ENCODE data around the gene RIPK3. TPM values are rescaled to one million over a fixed set of nuclear protein-coding genes. Genes with fewer than 3 reads are reported as not detected.
A peak's percentile ranks its signal among the peaks of the same experiment; 100 is the strongest.

Gene RIPK3
- total and polyA plus RNA-seq, 2 experiments from 2014 or later: 0.32 to 1.5 TPM

DNA sequence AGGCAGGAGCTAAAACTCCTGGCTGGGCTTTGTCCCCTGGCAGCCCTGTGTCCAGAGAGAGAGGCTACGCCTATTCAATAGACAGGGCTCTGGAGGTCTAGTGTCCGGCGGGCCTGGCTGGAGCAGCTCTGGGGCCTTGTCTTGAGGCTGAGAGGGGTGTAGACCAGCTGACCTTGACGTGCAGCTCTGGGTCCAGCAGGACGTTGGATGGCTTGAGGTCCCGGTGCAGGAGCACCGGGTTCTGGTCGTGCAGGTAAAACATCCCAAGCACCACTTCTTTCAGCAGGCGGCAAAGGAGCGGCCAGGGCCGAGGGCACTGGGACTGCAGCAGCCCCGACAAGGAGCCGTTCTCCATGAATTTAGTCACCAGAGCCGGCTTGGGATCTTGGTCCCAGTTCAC is 948 bp downstream of the RIPK3 start:
- H3K4me2 ChIP-seq: peak overlapping the region; percentile 97
- Mint-ChIP-seq H3K27ac (no peak overlapping the region), H3K9me3 (no peaks in the 10 kb centered on the region), H3K4me1 (peaks cover 17% of the 10 kb centered on the region), H3K4me3 (peak overlapping the region; percentile 84), H3K36me3 (ENCODE audit: low read depth) (no peaks in the 10 kb centered on the region), H3K27me3 (ENCODE audit: insufficient read depth, low read depth, poor library complexity) (peaks cover 78% of the 10 kb centered on the region)
- peaks cover 100% of the 10 kb centered on the region for H3K27me3 ChIP-seq (ENCODE audit: insufficient read depth)
- no peak overlapping the region for H3K27ac ChIP-seq (ENCODE audit: low read depth)
- H3K4me1 ChIP-seq (ENCODE audit: insufficient read depth): peaks cover 17% of the 10 kb centered on the region; the same call in 1 of the 2 replicates
- TF ChIP-seq ZNF114 (CRISPR knock-in tag; IDR thresholded peaks at IDR 0.05) (no peak), EZH2phosphoT487 (IDR thresholded peaks at IDR 0.05; ENCODE audit: unreplicated experiment) (no peak), JUNB (IDR thresholded peaks at IDR 0.05; ENCODE audit: unreplicated experiment) (no peak), CREB1 (CRISPR knock-in tag; IDR thresholded peaks at IDR 0.05; ENCODE audit: low read depth) (no peak), EZH2 (IDR thresholded peaks at IDR 0.05; ENCODE audit: low read depth, unreplicated experiment) (no peak), NANOG (IDR thresholded peaks at IDR 0.05; ENCODE audit: borderline replicate concordance) (no peak), STAT1 (IDR thresholded peaks at IDR 0.05; ENCODE audit: unreplicated experiment) (no peak), ETS1 (IDR thresholded peaks at IDR 0.05) (no peak), POLR2AphosphoS5 (IDR thresholded peaks at IDR 0.05; ENCODE audit: low read depth) (no peak)
- TF ChIP-seq, protein P1, sequence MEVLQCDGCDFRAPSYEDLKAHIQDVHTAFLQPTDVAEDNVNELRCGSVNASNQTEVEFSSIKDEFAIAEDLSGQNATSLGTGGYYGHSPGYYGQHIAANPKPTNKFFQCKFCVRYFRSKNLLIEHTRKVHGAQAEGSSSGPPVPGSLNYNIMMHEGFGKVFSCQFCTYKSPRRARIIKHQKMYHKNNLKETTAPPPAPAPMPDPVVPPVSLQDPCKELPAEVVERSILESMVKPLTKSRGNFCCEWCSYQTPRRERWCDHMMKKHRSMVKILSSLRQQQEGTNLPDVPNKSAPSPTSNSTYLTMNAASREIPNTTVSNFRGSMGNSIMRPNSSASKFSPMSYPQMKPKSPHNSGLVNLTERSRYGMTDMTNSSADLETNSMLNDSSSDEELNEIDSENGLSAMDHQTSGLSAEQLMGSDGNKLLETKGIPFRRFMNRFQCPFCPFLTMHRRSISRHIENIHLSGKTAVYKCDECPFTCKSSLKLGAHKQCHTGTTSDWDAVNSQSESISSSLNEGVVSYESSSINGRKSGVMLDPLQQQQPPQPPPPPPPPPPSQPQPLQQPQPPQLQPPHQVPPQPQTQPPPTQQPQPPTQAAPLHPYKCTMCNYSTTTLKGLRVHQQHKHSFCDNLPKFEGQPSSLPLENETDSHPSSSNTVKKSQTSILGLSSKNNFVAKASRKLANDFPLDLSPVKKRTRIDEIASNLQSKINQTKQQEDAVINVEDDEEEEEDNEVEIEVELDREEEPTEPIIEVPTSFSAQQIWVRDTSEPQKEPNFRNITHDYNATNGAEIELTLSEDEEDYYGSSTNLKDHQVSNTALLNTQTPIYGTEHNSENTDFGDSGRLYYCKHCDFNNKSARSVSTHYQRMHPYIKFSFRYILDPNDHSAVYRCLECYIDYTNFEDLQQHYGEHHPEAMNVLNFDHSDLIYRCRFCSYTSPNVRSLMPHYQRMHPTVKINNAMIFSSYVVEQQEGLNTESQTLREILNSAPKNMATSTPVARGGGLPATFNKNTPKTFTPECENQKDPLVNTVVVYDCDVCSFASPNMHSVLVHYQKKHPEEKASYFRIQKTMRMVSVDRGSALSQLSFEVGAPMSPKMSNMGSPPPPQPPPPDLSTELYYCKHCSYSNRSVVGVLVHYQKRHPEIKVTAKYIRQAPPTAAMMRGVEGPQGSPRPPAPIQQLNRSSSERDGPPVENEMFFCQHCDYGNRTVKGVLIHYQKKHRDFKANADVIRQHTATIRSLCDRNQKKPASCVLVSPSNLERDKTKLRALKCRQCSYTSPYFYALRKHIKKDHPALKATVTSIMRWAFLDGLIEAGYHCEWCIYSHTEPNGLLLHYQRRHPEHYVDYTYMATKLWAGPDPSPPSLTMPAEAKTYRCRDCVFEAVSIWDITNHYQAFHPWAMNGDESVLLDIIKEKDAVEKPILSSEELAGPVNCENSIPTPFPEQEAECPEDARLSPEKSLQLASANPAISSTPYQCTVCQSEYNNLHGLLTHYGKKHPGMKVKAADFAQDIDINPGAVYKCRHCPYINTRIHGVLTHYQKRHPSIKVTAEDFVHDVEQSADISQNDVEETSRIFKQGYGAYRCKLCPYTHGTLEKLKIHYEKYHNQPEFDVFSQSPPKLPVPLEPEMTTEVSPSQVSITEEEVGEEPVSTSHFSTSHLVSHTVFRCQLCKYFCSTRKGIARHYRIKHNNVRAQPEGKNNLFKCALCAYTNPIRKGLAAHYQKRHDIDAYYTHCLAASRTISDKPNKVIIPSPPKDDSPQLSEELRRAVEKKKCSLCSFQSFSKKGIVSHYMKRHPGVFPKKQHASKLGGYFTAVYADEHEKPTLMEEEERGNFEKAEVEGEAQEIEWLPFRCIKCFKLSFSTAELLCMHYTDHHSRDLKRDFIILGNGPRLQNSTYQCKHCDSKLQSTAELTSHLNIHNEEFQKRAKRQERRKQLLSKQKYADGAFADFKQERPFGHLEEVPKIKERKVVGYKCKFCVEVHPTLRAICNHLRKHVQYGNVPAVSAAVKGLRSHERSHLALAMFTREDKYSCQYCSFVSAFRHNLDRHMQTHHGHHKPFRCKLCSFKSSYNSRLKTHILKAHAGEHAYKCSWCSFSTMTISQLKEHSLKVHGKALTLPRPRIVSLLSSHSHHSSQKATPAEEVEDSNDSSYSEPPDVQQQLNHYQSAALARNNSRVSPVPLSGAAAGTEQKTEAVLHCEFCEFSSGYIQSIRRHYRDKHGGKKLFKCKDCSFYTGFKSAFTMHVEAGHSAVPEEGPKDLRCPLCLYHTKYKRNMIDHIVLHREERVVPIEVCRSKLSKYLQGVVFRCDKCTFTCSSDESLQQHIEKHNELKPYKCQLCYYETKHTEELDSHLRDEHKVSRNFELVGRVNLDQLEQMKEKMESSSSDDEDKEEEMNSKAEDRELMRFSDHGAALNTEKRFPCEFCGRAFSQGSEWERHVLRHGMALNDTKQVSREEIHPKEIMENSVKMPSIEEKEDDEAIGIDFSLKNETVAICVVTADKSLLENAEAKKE (CRISPR knock-in tag; IDR thresholded peaks at IDR 0.05): no peak
- no peaks in the 10 kb centered on the region for H3K36me3 ChIP-seq (ENCODE audit: insufficient read depth)
- H3K9me2 ChIP-seq (ENCODE audit: insufficient read depth): no peaks in the 10 kb centered on the region
- H2AFZ ChIP-seq: peak overlapping the region; percentile 100
- no peaks in the 10 kb centered on the region for H3K79me2 ChIP-seq (replicated peaks; ENCODE audit: insufficient read depth)
- H3F3A ChIP-seq (replicated peaks; ENCODE audit: low read depth): no peaks in the 10 kb centered on the region
- ATAC-seq (no peak), DNase-seq (ENCODE audit: low spot score) (no peak)
- H3K4me3 ChIP-seq: peak overlapping the region; percentile 85
- H4K20me1 ChIP-seq (replicated peaks; ENCODE audit: insufficient read depth): peaks cover 4% of the 10 kb centered on the region; the same call in 1 of the 2 replicates
